SU-DHL-6 (cell line): Measurements from ENCODE around the gene NSD1.
"Not testable (repeated sequence)": the region's sequence is repeated elsewhere in the genome, so short reads cannot be mapped to it uniquely, and the experiment has no call there.

Experiments
- H2AFZ ChIP-seq: fragments of 200-600 bp; sonication (generic); 2 replicates; pipeline ENCODE4 v1.6.1; 2014; ENCODE audit warnings: low read depth, mild to moderate bottlenecking, moderate library complexity, mixed read lengths, antibody characterized with exemption, low read length; ENCODE audit not compliant: severe bottlenecking
- H3F3A ChIP-seq: fragments of 200-600 bp; shearing (Covaris generic); 2 replicates; pipeline ENCODE4 v1.6.0; 2016; ENCODE audit warnings: antibody characterized with exemption, mild to moderate bottlenecking; ENCODE audit not compliant: insufficient read depth
- H3K27ac ChIP-seq: fragments of 200-600 bp; sonication (generic); 2 replicates; pipeline ENCODE4 v1.5.1; 2016; ENCODE audit warnings: low read depth, mild to moderate bottlenecking, low read length, moderate library complexity, mixed read lengths
- H3K27me3 ChIP-seq: fragments of 200-600 bp; sonication (generic), shearing (Covaris generic); 2 replicates; pipeline ENCODE4 v1.6.0; 2014; ENCODE audit warnings: mild to moderate bottlenecking, low read length
- H3K36me3 ChIP-seq: fragments of 200-600 bp; sonication (generic); 2 replicates; pipeline ENCODE4 v1.6.1; 2014; ENCODE audit warnings: mild to moderate bottlenecking, low read length, mixed read lengths
- H3K4me2 ChIP-seq: fragments of 300-600, 200-600 bp; shearing (Covaris generic), sonication (generic); 2 replicates; pipeline ENCODE4 v1.6.0; 2014; ENCODE audit warnings: low read length, low read depth, mild to moderate bottlenecking; ENCODE audit not compliant: poor library complexity, severe bottlenecking
- H3K4me3 ChIP-seq: fragments of 200-600 bp; sonication (generic); 2 replicates; pipeline ENCODE4 v1.5.1; 2014; ENCODE audit warnings: antibody characterized with exemption, low read length, mild to moderate bottlenecking, mixed read lengths; ENCODE audit not compliant: insufficient read depth, poor library complexity, severe bottlenecking
- H3K79me2 ChIP-seq: fragments of 200-600 bp; sonication (generic); 2 replicates; pipeline ENCODE4 v1.6.1; 2014; ENCODE audit warnings: mild to moderate bottlenecking, low read length, moderate library complexity; ENCODE audit not compliant: insufficient read depth
- H3K9ac ChIP-seq: fragments of 200-600 bp; sonication (generic); 2 replicates; pipeline ENCODE4 v1.7.0; 2014; ENCODE audit warnings: mild to moderate bottlenecking, low read length
- H3K9me2 ChIP-seq: fragments of 200-600 bp; sonication (generic); replicated peaks from 2 replicates; pipeline ENCODE4 v1.6.1; 2014; ENCODE audit warnings: low read length; ENCODE audit not compliant: insufficient read depth
- H3K9me3 ChIP-seq: fragments of 200-600 bp; sonication (generic); 2 replicates; pipeline ENCODE4 v1.6.1; 2014; ENCODE audit warnings: low read length, mixed read lengths; ENCODE audit not compliant: insufficient read depth
- H4K20me1 ChIP-seq: fragments of 200-600 bp; sonication (generic); 2 replicates; pipeline ENCODE4 v1.6.1; 2014; ENCODE audit warnings: low read depth, mild to moderate bottlenecking, antibody characterized with exemption, low read length, moderate library complexity, mixed read lengths
- CTCF ChIP-seq: fragments of 200-600 bp; sonication (generic); IDR thresholded peaks from one replicate; pipeline ENCODE4 v1.5.1; 2017; ENCODE audit warnings: antibody characterized with exemption, mild to moderate bottlenecking, low read length, moderate library complexity; ENCODE audit not compliant: insufficient read depth, poor library complexity, severe bottlenecking
- EZH2phosphoT487 ChIP-seq: fragments of 200-600 bp; sonication (generic), shearing (Covaris generic); conservative IDR thresholded peaks from 2 replicates; pipeline ENCODE4 v1.6.1; 2018; ENCODE audit warnings: mild to moderate bottlenecking, antibody characterized with exemption, low read length, moderate library complexity, mixed read lengths

The NSD1 gene

DNA sequence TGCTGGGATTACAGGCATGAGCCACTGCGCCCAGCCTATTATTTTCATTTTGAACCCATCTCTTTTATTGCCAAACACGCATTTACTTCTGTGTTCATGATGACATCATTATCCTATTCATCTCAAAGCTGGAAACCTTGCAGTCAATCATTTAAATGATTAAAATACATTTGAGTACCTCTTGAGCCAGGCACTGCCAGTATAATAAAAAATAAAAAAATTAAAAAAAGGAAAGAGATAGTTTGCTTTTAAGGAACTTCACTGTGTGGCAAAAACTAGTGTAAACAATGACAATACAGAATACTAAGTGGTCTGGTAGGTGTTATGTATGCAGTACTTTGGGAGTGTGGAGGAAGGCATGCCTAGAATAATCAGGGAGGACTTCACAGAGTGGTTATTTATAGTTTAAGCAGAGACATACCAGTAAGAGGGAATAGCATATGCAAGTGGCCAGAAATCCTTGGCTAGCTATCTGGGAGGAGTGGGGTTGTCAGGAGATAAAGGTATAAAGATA lies 8.6 kb downstream of the NSD1 start:
- peak overlapping the region; percentile 33 for H3K4me2 ChIP-seq
- peak overlapping the region; percentile 69 for H3K27ac ChIP-seq
- H3K79me2 ChIP-seq = peaks cover 96% of the 10 kb centered on the region
- H3K9ac ChIP-seq = peak overlapping the region; percentile 2; the same call in 1 of the 2 replicates
- H3K4me3 ChIP-seq = no peak overlapping the region
- H3K27me3 ChIP-seq = no peaks in the 10 kb centered on the region
- no peaks in the 10 kb centered on the region for H3K9me3 ChIP-seq
- no peaks in the 10 kb centered on the region for H4K20me1 ChIP-seq
- no peaks in the 10 kb centered on the region for H3K9me2 ChIP-seq
- H3K36me3 ChIP-seq = peaks cover 35% of the 10 kb centered on the region
- no peak overlapping the region for H2AFZ ChIP-seq
- TF ChIP-seq EZH2phosphoT487 (no peak), CTCF (no peak)
- H3F3A ChIP-seq = peaks cover 56% of the 10 kb centered on the region

- Histone ChIP-seq H3K9ac (peak overlapping the region; percentile 2; the same call in 1 of the 2 replicates), H3K9me3 (no peaks in the 10 kb centered on the region), H3K27ac (peak overlapping the region; percentile 69), H3K79me2 (peaks cover 96% of the 10 kb centered on the region), H3K4me3 (no peak overlapping the region), H3F3A (peaks cover 54% of the 10 kb centered on the region), H3K4me2 (peak overlapping the region; percentile 33), H2AFZ (no peak overlapping the region), H3K9me2 (no peaks in the 10 kb centered on the region), H3K27me3 (no peaks in the 10 kb centered on the region), H4K20me1 (no peaks in the 10 kb centered on the region), H3K36me3 (peaks cover 29% of the 10 kb centered on the region)
- no peak for TF ChIP-seq CTCF
- no peak for TF ChIP-seq EZH2phosphoT487
Measured at GRCh38 chr5:177142778-177143177, 9.2 kb downstream of the NSD1 start.

GRCh38 chr5:177146891-177147638 lies 13.5 kb downstream of the NSD1 start:
- Histone ChIP-seq H3K79me2 (peaks cover 92% of the 10 kb centered on the region), H3F3A (peaks cover 30% of the 10 kb centered on the region), H3K9ac (no peak overlapping the region), H2AFZ (no peak overlapping the region), H3K36me3 (peaks cover 33% of the 10 kb centered on the region), H4K20me1 (no peaks in the 10 kb centered on the region), H3K4me2 (no peak overlapping the region), H3K27ac (no peak overlapping the region), H3K27me3 (no peaks in the 10 kb centered on the region), H3K4me3 (no peak overlapping the region), H3K9me2 (no peaks in the 10 kb centered on the region), H3K9me3 (no peaks in the 10 kb centered on the region)
- TF ChIP-seq CTCF = no peak
- TF ChIP-seq EZH2phosphoT487 = no peak

DNA sequence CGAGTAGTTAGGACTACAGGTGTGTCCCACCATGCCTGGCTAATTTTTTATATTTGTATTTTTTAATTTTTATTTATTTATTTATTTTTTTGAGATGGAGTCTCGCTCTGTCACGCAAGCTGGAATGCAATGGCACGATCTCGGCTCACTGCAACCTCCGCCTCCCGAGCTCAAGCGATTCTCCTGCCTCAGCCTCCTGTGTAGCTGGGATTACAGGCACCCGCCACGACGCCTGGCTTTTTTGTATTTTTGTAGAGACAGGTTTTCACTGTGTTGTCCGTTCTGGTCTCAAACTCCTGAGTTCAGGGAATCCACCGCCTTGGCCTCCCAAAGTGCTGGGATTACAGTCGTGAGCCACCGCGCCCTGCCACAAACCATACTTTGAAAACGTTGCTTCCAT lies 16.5 kb downstream of the NSD1 start:
- H3K27ac ChIP-seq, H3K9me2 ChIP-seq, H3K4me2 ChIP-seq, H3K4me3 ChIP-seq, H3K9ac ChIP-seq, H4K20me1 ChIP-seq, H3K27me3 ChIP-seq, H2AFZ ChIP-seq, H3K9me3 ChIP-seq: not testable (repeated sequence)
- Histone ChIP-seq H3F3A (peaks cover 23% of the 10 kb centered on the region; the same call in 1 of the 2 replicates), H3K79me2 (peaks cover 92% of the 10 kb centered on the region), H3K36me3 (peaks cover 23% of the 10 kb centered on the region; the same call in 1 of the 2 replicates)
